NB4 (cell line): ENCODE measurements around the gene FRMPD4.

Experiments
- DNase-seq: peaks from one replicate; pipeline ENCODE4 v3.0.0; 2010; ENCODE audit warnings: low read depth
- H3K4me3 ChIP-seq: one replicate; pipeline ENCODE4 v1.5.1; 2011; ENCODE audit warnings: mild to moderate bottlenecking, low read depth, low read length, moderate library complexity
- CTCF ChIP-seq: IDR thresholded peaks from one replicate; pipeline ENCODE4 v1.5.1; 2012; ENCODE audit warnings: low read depth, low read length
- MAX ChIP-seq: IDR thresholded peaks from 2 replicates; pipeline ENCODE4 v1.6.1; 2011; ENCODE audit warnings: low read depth, low read length
- MYC ChIP-seq: IDR thresholded peaks from 2 replicates; pipeline ENCODE4 v1.6.1; 2011; ENCODE audit warnings: low read depth, low read length
- POLR2A ChIP-seq: IDR thresholded peaks from 2 replicates; pipeline ENCODE4 v1.6.1; 2011; ENCODE audit warnings: mild to moderate bottlenecking; ENCODE audit not compliant: insufficient read length; ENCODE audit errors: extremely low read depth

The FRMPD4 gene

DNA sequence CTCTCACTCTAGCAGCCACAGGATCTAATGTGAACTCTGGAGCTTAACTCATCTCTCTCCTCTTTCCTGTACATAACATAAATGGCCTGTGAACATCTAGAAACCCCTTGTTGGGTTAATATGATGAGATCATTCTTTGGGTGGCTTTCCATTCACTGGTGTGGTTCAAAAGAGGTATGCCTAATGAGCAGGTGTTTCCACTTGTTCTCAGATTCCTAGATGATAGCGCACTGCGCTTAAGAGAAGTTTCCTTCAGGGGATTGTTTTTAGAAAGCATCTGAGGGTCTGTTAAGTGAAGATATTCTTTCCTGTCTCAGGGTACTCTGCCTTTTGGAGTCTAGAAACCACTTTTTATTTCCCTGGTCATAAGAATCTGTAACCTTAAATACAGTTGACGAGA lies 32.5 kb downstream of the FRMPD4 start:
- no peak for TF ChIP-seq MAX
- no peak for TF ChIP-seq POLR2A
- no peak for TF ChIP-seq CTCF
- no peak for TF ChIP-seq MYC
- no peak for DNase-seq
- H3K4me3 ChIP-seq, result no peak overlapping the region

GRCh38 chrX:12174358-12174757 lies 36.1 kb downstream of the FRMPD4 start:
- H3K4me3 ChIP-seq, result no peak overlapping the region
- DNase-seq, result no peak
- TF ChIP-seq MYC (no peak), MAX (no peak), POLR2A (no peak), CTCF (no peak)

GRCh38 chrX:12197030-12197429 lies 58.8 kb downstream of the FRMPD4 start:
- TF ChIP-seq CTCF, result no peak
- no peak for TF ChIP-seq MAX
- TF ChIP-seq POLR2A, result no peak
- DNase-seq, result no peak
- H3K4me3 ChIP-seq, result no peak overlapping the region

GRCh38 chrX:12206413-12206812 lies 68.1 kb downstream of the FRMPD4 start:
- TF ChIP-seq MAX, result no peak
- no peak for TF ChIP-seq POLR2A
- no peak for TF ChIP-seq CTCF
- no peak for TF ChIP-seq MYC
- no peak overlapping the region for H3K4me3 ChIP-seq
- DNase-seq, result no peak

DNA sequence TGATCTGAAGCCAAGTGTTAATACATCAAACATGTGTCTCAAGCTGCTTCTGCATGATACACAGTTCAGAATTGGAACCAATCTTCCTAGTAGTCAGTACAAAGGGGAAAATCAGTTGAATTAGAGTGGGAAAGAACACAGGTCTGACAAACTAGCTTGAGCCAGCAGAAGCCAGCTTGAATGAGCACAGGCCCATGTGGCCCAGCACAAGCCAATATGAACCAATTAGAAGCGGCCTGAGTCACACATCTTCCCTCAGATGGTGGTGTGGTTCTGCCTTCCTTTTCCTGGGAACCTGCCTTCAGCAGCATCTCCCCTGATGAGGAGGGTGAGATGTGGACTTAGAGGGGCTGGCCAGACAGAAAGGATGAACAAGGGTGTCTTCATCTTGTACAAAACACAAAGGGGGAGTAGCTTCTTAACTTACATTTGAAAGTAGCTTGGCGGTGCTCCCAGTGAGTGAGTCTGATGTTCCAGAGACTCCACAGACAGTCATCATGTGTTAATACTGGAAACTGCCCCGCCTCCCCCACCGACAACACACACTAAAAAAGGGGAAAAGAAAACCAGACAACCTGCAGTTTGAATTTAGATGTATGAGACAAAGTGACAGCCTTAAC lies 72.0 kb downstream of the FRMPD4 start:
- DNase-seq, result no peak
- TF ChIP-seq MYC, result no peak
- no peak for TF ChIP-seq POLR2A
- TF ChIP-seq MAX, result no peak
- TF ChIP-seq CTCF, result no peak
- no peak overlapping the region for H3K4me3 ChIP-seq

DNA sequence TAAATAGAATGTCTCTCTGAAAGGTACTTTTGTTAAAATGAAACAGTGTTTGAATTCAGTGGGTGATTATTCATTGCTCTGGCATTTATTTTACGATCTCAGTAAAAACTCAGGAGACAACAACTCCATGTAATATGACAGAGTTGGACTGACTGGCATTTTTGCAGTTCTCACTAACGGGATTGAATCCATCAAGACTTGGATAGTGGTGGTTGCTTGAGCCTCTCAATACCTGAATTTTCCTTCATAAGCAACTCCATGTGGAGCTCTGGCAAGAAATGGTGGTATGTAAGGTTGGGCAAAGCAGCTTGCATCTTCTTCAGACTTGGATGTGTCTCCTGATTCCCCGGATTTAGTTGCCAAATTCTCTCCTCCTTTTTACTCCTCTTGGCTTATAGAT lies 72.7 kb downstream of the FRMPD4 start:
- no peak overlapping the region for H3K4me3 ChIP-seq
- DNase-seq, result no peak
- no peak for TF ChIP-seq POLR2A
- TF ChIP-seq MAX, result no peak
- TF ChIP-seq CTCF, result no peak
- TF ChIP-seq MYC, result no peak
